ENCODE measurements around the gene SUOX.
"Not testable (repeated sequence)": the region's sequence is repeated elsewhere in the genome, so short reads cannot be mapped to it uniquely, and the experiment has no call there.

The SUOX gene

GRCh38 chr12:55983232-55983842 lies 13.7 kb upstream of the SUOX start:
- DNase-seq (ENCODE audit: low spot score) = no peak

DNA sequence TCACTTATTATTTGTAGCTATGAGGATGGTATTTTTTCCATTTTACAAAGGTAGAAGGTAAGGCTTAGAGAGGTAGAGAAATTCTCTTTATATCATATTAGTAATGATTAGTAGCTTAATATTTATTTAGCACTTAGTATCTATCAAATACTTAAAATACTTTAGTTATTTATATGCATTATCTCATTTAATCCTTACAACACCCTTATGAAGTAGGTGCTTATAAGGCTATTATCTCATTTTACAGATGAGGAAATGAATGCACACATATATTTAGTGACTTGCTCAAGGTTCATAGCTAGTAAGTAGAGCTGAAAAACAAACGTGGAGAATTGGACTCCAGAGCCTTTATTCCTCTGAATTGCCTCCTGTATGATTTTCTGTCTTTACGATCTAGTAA lies 12.2 kb upstream of the SUOX start:
- no peak for DNase-seq (ENCODE audit: low spot score)

- DNase-seq (ENCODE audit: low spot score) = no peak
Observed at GRCh38 chr12:55985341-55985740, 11.7 kb upstream of the SUOX start.

DNA sequence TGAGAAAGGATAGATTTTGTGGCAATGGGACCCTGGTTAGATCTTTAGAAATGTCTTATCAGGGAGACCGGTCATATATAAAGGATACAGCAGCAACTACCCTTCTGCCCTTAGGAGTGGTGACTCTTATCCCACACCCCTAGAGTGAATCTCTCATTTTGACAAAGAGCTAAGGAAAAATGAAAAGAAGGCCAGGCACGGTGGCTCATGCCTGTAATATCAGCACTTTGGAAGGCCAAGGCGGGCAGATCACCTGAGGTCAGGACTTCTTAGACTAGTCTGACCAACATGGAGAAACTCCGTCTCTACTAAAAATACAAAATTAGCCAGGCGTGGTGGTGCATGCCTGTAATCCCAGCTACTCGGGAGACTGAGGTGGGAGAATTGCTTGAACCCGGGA lies 11.1 kb upstream of the SUOX start:
- DNase-seq (ENCODE audit: low spot score) = not testable (repeated sequence)

- no peak for DNase-seq (ENCODE audit: low spot score)
Observed at GRCh38 chr12:55991110-55991509, 6.0 kb upstream of the SUOX start.

GRCh38 chr12:55993230-55993853 lies 3.7 kb upstream of the SUOX start:
- DNase-seq (ENCODE audit: low spot score) = no peak

DNA sequence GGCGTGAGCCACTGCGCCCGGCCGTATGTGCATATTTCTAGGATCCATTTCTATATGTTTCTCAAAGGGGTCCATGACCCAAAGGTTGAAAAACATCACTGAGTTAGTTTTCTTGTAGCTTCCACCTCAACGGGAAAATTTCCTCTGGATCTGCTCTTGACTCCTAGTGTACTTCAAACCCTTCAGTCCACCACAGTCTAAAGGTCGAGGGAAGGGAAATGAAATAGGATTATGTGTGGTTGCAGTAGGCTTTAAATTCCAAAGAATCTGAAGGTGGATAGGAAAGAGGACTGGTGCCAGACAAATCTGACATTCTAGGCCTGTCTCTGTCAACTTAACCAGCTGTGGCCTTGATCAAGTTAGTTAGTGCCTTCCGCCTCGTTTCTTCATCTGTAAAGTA lies 1.7 kb upstream of the SUOX start:
- DNase-seq (ENCODE audit: low spot score) = no peak

- DNase-seq (ENCODE audit: low spot score) = no peak
Observed at GRCh38 chr12:55996201-55996714, 818 bp upstream of the SUOX start.

DNA sequence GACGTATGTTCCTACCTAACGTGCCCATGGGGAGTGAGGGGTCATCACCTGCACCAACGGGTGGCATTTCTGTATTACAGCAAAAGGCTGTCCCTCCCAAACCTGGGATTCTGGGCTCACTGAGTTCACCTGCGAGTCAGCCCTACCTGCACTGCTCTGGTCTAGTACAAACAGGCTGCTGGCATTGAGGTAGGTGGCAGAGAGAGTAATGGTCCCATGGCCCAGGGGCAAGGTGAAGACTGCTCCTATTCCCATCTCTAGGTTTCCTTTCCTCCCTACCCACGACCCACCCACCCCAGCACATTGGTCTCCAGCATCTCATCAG lies 421 bp downstream of the SUOX start:
- no peak for DNase-seq (ENCODE audit: low spot score)

DNA sequence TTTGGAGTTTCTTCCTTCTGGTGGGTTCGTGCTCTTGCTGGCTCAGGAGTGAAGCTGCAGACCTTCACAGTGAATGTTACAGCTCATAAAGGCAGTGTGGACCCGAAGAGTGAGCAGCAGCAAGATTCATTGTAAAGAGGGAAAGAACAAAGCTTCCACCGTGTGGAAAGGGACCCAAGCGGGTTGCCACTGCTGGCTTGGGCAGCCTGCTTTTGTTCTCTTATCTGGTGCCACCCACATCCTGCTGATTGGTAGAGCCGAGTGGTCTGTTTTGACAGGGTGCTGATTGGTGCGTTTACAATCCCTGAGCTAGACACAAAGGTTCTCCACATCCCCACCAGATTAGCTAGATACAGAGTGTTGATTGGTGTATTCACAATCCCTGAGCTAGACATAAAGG lies 2.4 kb downstream of the SUOX start:
- DNase-seq (ENCODE audit: low spot score) = not testable (repeated sequence)

GRCh38 chr12:55999999-56000540 lies 3.0 kb downstream of the SUOX start:
- DNase-seq (ENCODE audit: low spot score) = not testable (repeated sequence)

DNA sequence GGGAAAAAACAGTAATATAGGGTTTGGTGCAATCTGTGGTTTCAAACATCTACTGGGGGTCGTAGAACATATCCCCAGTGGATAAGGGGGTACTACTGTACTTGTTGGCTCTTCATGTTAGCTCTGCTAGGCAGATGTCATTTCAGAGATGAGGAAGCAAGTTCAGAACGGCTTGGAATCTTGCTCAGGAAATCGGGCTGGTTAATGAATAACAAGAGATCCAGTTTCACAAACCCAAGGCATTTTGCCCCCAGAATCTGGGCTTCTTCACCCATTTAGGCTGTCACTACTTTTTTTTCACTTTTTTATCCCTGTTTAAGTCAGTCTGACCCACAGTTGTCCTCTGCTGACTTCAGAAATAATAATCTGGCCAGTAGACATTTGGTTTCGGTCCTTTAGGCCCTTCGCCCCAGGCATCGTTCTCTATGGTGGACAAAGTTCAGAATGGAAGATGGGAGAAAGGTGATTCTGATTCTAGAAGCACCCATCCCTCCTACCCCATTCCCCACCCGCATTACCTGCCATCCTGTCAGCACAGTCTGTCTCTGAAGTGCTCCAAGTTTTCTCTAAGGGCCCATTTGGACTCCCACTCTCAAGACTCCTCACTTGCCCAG lies 4.5 kb downstream of the SUOX start:
- DNase-seq (ENCODE audit: low spot score) = peak; percentile 46

DNA sequence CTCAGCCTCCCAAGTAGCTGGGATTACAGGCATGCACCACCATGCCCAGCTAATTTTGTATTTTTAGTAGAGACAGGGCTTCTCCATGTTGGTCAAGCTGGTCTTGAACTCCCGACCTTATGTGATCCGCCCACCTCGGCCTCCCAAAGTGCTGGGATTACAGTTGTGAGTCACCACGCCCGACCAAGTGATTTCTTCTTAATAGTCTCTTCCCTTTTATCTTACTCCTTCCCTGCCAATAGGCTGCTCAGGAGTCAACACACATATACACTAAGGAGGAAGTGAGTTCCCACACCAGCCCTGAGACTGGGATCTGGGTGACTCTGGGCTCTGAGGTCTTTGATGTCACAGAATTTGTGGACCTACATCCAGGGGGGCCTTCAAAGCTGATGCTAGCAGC lies 6.3 kb downstream of the SUOX start:
- DNase-seq (ENCODE audit: low spot score) = not testable (repeated sequence)

DNA sequence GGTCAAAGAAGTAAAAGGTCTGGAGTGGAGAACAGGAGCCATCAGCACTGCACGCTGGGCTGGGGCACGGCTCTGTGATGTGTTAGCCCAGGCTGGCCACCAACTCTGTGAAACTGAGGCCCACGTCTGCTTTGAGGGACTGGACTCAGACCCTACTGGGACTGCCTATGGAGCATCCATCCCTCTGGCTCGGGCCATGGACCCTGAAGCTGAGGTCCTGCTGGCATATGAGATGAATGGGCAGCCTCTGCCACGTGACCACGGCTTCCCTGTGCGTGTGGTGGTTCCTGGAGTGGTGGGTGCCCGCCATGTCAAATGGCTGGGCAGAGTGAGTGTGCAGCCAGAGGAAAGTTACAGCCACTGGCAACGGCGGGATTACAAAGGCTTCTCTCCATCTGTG lies 7.1 kb downstream of the SUOX start:
- DNase-seq (ENCODE audit: low spot score) = no peak

DNA sequence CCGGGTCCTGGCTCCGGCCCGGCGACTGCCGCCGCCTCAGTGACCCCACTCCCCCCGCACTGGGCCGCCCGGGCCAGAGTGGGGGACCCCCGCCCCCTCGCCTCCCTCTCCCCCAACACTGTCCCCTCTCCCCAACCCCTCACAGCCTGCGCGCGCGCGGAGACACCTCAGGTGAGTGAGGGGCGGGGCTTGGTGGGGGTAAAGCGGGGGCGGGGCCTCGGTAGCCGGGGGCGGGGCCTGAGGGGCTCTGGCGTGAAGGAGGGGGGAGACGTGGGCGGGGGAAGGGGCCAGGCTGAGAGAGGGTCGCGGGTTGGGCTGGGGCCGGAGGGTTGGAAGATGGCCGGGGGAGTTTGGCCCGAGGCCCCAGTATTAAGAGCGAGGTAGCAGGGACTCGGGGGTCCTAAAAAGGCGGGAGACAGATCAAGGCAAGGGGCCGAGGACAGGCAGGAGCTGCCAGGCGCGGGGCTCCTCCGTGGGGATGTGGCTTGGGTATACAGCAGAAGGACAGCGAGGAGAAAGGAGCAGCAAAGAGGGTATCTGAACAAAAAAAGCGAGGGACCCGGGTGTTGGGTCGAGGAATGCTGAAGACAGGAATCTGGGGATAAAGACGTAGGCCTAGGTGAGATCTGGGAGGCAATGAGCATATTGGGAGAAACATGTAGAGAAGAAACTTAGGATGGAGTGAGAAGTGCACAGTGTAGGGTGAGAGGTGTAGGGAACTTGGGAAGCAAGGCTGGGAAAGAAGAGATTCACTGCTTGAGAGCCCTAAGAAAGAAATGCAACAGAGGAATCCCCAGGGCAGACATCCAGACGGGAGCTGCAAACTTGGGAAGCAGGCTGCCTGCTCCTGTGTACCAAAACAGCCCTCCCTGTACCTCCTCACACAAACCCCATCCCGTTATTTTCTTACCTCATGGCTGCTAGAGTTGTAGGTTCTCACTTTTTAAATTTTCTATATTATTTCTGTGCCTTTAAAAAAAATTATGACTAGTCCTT lies 10.8 kb downstream of the SUOX start:
- DNase-seq (ENCODE audit: low spot score) = peak; percentile 83

DNA sequence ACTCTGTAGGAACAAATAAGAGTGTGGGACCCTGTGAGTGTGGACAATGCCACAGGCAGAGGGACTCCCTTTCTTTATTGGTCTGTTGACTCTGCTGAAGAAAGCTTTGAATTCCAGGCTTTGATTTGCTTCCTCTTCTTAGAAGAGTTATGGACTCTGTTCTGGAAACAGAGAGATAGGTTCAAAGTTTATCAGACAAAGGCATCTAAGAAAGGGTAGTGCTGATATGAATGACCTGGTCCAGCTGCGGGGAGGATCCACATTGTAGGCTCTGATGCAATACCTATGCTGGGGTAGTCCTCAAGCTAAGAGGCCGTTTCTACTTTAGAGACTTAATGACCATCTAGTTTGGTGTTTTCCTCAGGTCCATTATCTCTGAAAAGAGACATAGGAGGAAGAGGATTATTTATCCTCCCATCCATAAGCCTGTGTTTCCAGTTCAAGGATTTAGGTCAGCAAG lies 13.1 kb downstream of the SUOX start:
- DNase-seq (ENCODE audit: low spot score) = peak; percentile 72

- no peak for DNase-seq (ENCODE audit: low spot score)
Observed at GRCh38 chr12:56011509-56012090, 14.5 kb downstream of the SUOX start.

GRCh38 chr12:56013482-56013881 lies 16.4 kb downstream of the SUOX start:
- no peak for DNase-seq (ENCODE audit: low spot score)

- no peak for DNase-seq (ENCODE audit: low spot score)
Observed at GRCh38 chr12:56014205-56014604, 17.1 kb downstream of the SUOX start.

DNA sequence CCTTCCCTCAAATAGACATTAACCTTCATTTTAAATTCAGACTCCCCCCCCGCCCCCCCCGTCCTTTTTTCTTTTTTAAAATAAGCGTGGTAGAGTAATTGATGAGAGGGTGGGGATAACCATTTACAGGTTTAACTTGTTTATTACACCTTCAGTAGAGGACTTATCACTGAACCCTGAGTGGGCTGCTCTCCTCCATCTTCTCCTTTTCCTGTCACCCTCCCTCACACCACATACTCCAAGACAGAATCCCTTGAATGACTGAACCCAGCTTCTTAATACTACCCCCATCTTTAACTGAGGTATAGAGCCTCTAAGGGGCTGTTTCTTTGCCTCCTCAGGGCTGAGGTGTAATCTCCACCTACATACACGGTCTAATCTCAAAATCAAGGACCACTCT lies 20.1 kb downstream of the SUOX start:
- DNase-seq (ENCODE audit: low spot score) = no peak

DNA sequence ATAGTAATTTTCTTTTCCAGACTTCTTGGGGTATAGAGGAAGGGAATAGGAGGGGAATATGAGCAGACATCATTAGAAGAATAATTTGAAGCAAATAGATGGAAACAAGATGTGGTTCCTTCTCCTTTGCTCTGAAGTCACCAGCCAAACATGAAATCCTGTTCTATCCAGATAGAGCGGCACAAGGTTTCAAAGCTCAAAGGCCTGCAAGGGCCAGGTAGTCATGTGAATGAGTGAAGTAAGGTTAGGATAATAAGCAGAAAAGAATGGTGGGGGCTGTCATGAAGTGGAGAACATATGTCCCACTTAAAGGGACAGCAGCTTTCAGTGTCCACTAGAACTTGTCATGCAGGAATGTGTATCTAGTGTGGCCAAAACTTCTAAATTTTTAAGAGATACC lies 21.3 kb downstream of the SUOX start:
- no peak for DNase-seq (ENCODE audit: low spot score)

Measured in HuH-7 (cell line).